Activated CD8-positive, alpha-beta memory T cell treated with anti-CD3 and anti-CD28 coated beads, Interleukin-2, amount 10 ng/mL, durations not matched to agents 7 days and 5 days (primary cell): ENCODE results near the gene CORO2A. TPM values are rescaled to one million over a fixed set of nuclear protein-coding genes. Genes with fewer than 3 reads are reported as not detected.
"Not testable (repeated sequence)": the region's sequence is repeated elsewhere in the genome, so short reads cannot be mapped to it uniquely, and the experiment has no call there.

Experiments
- ATAC-seq: fragments of 150-1000 bp; cut with Tn5 transposase; one replicate; pipeline ENCODE4 v1.10.0; 2021; ENCODE audit warnings: moderate library complexity
- CTCF ChIA-PET: fragments of 350-600 bp; sonication (Branson Sonifier 250); formaldehyde crosslinking; loops from one replicate; lab custom pipeline; 2021; ENCODE audit warnings: antibody characterized with exemption; lab: Charles Lee
- DNase-seq: peaks from one replicate; pipeline ENCODE4 v3.0.0-alpha.2; 2020
- H3K27ac Mint-ChIP-seq: one replicate; pipeline ENCODE4 v1.8.0; 2021; ENCODE audit warnings: mild to moderate bottlenecking, mixed read lengths
- H3K27me3 Mint-ChIP-seq: one replicate; pipeline ENCODE4 v1.8.0; 2021; ENCODE audit warnings: mixed read lengths
- H3K36me3 Mint-ChIP-seq: one replicate; pipeline ENCODE4 v1.8.0; 2021; ENCODE audit warnings: mild to moderate bottlenecking, mixed read lengths
- H3K4me1 Mint-ChIP-seq: one replicate; pipeline ENCODE4 v1.8.0; 2021; ENCODE audit warnings: mixed read lengths
- H3K4me3 Mint-ChIP-seq: one replicate; pipeline ENCODE4 v1.8.0; 2021; ENCODE audit warnings: mild to moderate bottlenecking, moderate library complexity, mixed read lengths
- H3K9me3 Mint-ChIP-seq: one replicate; pipeline ENCODE4 v1.8.0; 2022; ENCODE audit warnings: low read depth, mixed read lengths
- total RNA-seq, 2 experiments: library from RNA; stranded (reverse); gene quantifications; one replicate each; pipeline ENCODE4 v1.2.3, GENCODE V29; 2021

Gene CORO2A
- total RNA-seq, 2 experiments from 2014 or later, result 6.2 to 11.5 TPM

DNA sequence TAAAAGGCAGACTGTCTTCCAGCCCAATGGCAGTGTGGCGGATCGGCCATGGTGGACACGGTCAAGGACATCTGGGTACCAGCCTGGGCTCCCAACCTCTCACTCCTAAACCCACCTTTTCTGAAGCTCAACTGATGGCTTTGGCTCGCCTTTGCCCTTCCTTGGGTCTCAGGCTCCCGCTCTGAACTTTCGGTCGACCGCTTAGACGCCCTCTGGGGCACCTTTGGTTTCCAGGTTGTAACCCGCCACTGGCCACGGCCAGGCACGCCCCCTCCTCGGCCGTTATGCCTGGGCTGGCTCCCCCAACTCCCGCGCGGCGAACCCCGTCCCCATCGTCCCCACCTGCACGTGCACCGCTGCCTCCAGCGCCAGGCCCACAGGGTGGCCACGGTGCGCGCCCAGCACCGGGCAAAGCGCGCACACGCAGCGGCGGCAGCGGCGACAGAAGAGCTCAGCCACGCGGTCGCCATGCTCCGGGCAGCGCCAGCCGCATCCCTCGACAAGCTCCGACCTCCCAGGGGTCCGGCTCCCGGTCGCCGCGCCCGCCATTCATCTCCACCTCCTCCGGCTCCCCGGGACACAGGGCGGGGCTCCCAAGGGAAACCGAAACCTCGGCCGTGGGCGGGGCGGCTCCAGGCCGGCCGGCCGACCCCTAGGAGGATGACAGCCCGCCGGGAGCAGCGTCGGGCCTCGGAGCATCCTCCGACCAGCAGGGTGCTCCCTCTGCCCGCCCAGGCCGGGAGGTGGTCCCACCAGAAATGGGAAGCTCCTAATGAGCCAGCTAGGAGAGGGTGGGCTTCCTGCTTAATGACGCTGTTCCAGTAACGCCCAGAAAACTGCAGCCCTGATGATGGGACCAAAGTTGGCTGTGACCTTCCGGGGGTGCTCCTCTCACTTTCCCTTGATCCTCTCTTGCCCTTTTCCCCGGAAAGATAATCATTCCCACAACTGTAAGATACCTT lies 73.5 kb downstream of the CORO2A start, which contains the start of gene TRIM14:
TRIM14 (minus strand) TSS at position 583 of the 962 bp plus-strand sequence; CDS start at position 549, 34 bp downstream.
- no peaks in the 10 kb centered on the region for H3K9me3 Mint-ChIP-seq
- ATAC-seq, result peak; percentile 82
- peak within 1 kb of the TSS; percentile 82 for H3K4me3 Mint-ChIP-seq
- peak; percentile 82 for DNase-seq
- H3K27me3 Mint-ChIP-seq, result no peaks in the 10 kb centered on the region
- H3K4me1 Mint-ChIP-seq, result peaks cover 45% of the 10 kb centered on the region
- CTCF ChIA-PET, result interaction anchor here (0.6 to 5.2 kb wide), 27 partner anchors 10 to 675 kb away, joined by 3 to 49 read pairs (median 5); partner anchors contain the start of genes CORO2A and TBC1D2
- peaks cover 17% of the 10 kb centered on the region for H3K36me3 Mint-ChIP-seq
- peak within 1 kb of the TSS; percentile 91 for H3K27ac Mint-ChIP-seq

DNA sequence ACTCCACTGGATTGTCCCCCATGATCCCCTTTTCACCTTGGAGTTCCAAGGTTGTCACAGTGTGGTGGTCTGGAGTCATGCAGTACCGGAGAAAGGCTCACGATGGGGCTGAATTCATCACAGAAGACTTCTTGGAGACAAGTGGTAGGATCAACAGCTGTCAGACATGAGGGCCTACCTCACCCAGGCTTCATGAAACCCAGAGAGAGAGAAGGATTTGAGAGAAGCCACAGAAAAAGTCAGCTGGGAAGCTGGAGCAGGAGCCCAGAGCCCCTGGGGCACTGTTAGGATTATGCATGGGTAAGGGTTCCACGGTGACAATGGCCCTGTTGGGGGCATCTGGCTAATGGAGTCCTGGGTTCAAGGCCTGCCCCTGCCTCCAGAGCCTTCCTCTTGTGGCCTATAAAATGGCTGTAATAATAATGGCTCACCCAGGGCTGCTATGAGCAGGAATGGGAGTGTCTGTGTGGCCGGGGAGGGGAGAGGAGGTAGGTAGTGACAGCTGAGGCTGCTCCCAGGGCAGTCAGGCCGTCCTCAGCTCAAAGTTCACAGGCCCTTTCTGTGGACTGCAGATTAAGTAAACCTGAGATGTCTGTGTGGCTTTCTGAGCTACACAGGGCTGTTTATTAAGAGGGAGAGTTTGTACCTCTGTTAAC lies 74.3 kb downstream of the CORO2A start:
- peaks cover 17% of the 10 kb centered on the region for H3K36me3 Mint-ChIP-seq
- peak overlapping the region; percentile 91 for H3K27ac Mint-ChIP-seq
- CTCF ChIA-PET, result interaction anchor here (0.6 to 5.2 kb wide), 23 partner anchors 9 to 676 kb away, joined by 3 to 49 read pairs (median 8); partner anchors contain the start of genes CORO2A and TBC1D2
- H3K4me1 Mint-ChIP-seq, result peaks cover 50% of the 10 kb centered on the region
- H3K9me3 Mint-ChIP-seq, result no peaks in the 10 kb centered on the region
- ATAC-seq, result peak; percentile 74
- H3K4me3 Mint-ChIP-seq, result peak overlapping the region; percentile 82
- H3K27me3 Mint-ChIP-seq, result no peaks in the 10 kb centered on the region
- DNase-seq, result peak; percentile 83

DNA sequence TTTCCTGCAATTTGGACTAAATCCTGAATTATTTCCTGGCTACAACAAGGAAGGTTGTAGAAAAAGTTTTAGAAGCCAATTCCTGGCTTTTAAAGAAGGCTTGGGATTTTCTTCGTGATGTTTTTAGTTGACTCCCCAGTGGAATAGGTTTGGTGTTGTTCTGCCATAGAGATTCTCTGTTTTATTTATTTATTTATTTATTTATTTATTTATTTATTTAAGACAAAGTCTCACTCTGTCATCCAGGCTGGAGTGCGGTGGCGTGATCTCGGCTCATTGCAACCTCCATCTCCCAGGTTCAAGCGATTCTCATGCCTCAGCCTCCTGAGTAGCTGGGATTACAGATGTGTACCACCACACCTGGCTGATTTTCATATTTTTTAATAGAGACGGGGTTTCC lies 75.3 kb downstream of the CORO2A start:
- not testable (repeated sequence) for H3K9me3 Mint-ChIP-seq

DNA sequence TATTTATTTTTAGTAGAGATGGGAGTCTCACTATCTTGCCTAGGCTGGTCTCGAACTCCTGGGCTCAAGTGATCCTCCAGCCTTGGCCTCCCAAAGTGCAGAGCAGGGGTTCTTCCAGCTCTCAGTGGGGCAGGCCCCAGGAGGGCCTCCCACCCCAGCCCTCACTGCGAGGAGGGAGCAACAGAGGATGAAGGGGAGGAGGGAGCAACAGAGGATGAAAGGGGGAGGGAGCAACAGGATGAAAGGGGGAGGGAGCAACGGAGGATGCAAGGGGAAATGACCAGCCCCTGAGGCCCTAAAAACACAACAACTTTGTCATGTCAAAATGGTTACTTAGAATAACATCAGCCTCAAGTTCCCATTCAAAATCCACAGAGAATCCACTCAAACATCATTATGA lies 83.4 kb downstream of the CORO2A start:
- H3K9me3 Mint-ChIP-seq, result no peaks in the 10 kb centered on the region
- H3K27me3 Mint-ChIP-seq, result no peaks in the 10 kb centered on the region
- peak overlapping the region; percentile 12 for H3K4me3 Mint-ChIP-seq
- DNase-seq, result no peak
- H3K36me3 Mint-ChIP-seq, result peaks cover 69% of the 10 kb centered on the region
- peak overlapping the region; percentile 90 for H3K27ac Mint-ChIP-seq
- H3K4me1 Mint-ChIP-seq, result peaks cover 81% of the 10 kb centered on the region
- peak; percentile 20 for ATAC-seq
- CTCF ChIA-PET, result interaction anchor here (0.7 to 4.7 kb wide), 8 partner anchors 9 to 187 kb away, joined by 3 to 41 read pairs (median 6); partner anchors contain the start of genes NANS, TBC1D2 and TRIM14

More for the DNA sequence above, 75.3 kb downstream of the CORO2A start:
- Mint-ChIP-seq H3K27ac (peak overlapping the region; percentile 43), H3K36me3 (peaks cover 21% of the 10 kb centered on the region), H3K4me3 (peak overlapping the region; percentile 36), H3K4me1 (peaks cover 53% of the 10 kb centered on the region)
- DNase-seq, ATAC-seq, H3K27me3 Mint-ChIP-seq: not testable (repeated sequence)
- CTCF ChIA-PET, result interaction anchor here (0.6 to 5.2 kb wide), 9 partner anchors 8 to 1988 kb away, joined by 4 to 49 read pairs (median 22); partner anchors contain the start of genes CORO2A and TBC1D2

DNA sequence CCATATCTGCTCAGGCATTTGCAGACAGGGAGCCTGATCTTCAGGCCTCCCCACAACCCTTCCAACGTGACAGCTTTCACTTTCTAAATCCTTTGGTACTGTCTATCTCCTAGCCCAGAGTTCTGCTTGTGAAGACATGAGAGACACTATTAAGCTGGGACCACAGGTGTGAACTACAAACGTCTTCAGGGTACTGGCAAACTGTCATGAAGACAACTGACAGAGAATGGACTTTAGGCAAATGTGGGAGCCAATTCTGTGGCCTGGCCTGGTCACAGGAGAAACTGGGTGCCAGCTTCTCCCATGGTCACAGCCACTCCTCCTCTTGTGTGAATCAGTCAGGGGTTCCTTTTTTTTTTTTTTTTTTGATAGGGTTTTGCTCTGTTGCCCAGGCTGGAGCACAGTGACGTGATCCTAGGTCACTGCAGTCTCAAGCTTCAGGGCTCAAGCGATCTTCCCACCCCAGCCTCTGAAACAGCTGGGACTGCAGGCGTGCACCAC lies 83.9 kb downstream of the CORO2A start:
- Mint-ChIP-seq H3K27me3 (no peaks in the 10 kb centered on the region), H3K36me3 (peaks cover 72% of the 10 kb centered on the region), H3K4me3 (peak overlapping the region; percentile 39), H3K9me3 (no peaks in the 10 kb centered on the region), H3K27ac (peak overlapping the region; percentile 90), H3K4me1 (peaks cover 83% of the 10 kb centered on the region)
- ATAC-seq, result peak; percentile 83
- peak; percentile 61 for DNase-seq
- CTCF ChIA-PET, result interaction anchor here (0.7 to 4.7 kb wide), 6 partner anchors 10 to 188 kb away, joined by 3 to 41 read pairs (median 4); partner anchors contain the start of gene TRIM14

DNA sequence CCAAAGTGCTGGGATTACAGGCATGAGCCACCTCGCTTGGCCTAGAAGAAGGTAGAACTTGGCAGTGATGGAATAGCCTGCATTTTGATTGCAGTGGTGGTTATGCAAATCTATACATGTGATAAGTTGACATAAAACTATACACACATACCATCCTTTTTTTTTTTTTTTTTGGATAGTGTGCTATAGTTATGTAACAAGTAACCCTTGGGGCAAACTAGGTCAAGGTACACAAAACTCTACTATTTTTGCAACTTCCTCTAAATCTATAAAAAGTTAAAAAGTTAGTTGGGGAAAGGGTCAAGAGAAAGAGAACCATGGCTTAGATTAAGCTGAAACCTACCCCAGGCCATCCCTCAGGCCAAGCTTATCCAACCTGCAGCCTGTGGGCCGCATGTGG lies 84.5 kb downstream of the CORO2A start:
- no peaks in the 10 kb centered on the region for H3K27me3 Mint-ChIP-seq
- no peak overlapping the region for H3K4me3 Mint-ChIP-seq
- CTCF ChIA-PET, result interaction anchor here (0.7 to 4.7 kb wide), 5 partner anchors 10 to 187 kb away, joined by 3 to 41 read pairs (median 3); partner anchors contain the start of gene TRIM14
- H3K9me3 Mint-ChIP-seq, result no peaks in the 10 kb centered on the region
- peaks cover 75% of the 10 kb centered on the region for H3K36me3 Mint-ChIP-seq
- H3K4me1 Mint-ChIP-seq, result peaks cover 81% of the 10 kb centered on the region
- peak overlapping the region; percentile 90 for H3K27ac Mint-ChIP-seq
- DNase-seq (no peak), ATAC-seq (no peak)

DNA sequence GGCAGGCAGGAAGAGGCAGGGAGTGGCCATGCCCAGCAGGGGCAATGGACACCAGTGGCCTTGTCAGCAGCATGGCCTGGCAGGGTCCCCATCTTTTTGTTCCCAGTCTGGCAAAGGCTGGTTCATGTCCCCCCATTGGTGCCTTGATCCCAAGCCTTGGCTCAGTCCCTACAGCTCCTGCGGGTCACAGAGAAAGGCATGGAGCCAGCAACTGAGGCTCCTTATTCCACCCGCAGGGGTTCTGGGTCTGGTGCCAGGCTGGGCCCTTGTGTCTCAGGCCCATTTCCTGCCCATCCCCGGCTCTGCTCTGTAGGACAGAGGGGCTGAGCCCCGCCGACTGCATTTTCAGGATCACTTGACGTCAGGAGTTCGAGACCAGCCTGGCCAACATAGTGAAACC lies 87.4 kb downstream of the CORO2A start:
- no peak for DNase-seq
- Mint-ChIP-seq H3K36me3 (peaks cover 68% of the 10 kb centered on the region), H3K4me3 (no peak overlapping the region), H3K4me1 (peaks cover 91% of the 10 kb centered on the region), H3K9me3 (no peaks in the 10 kb centered on the region), H3K27me3 (no peaks in the 10 kb centered on the region), H3K27ac (peak overlapping the region; percentile 86)
- no peak for ATAC-seq
- CTCF ChIA-PET, result interaction anchor here (1.2 to 4.1 kb wide), 4 partner anchors 7 to 158 kb away, joined by 4 to 26 read pairs (median 6); partner anchors contain the start of genes ANP32B and TRIM14

DNA sequence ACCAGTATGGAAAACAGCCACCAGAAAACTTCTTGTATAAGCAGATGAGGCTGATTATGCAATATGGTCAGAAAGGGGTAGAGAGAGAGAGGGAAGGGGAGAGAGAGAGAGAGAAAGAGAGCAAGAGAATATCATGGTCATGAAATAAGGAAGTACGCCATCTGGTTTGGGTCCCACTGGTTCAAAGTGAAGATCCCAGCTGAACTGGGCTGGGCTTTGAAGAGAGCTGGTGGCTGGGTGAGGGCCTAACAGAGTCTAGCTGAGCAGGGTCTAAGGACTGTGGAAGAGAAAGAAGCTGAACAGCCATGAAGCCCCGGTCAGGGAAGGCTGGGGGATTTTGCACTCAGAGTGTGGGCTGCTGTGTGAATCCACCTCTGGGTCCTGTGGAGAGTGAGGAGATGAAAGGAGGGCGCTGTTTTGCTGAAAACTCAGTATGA lies 88.0 kb downstream of the CORO2A start:
- CTCF ChIA-PET, result interaction anchor here (0.7 to 4.1 kb wide), 5 partner anchors 8 to 152 kb away, joined by 3 to 26 read pairs (median 6); partner anchors contain the start of genes ANP32B and TRIM14
- Mint-ChIP-seq H3K27ac (peak overlapping the region; percentile 86), H3K36me3 (peaks cover 68% of the 10 kb centered on the region), H3K27me3 (no peaks in the 10 kb centered on the region), H3K9me3 (no peaks in the 10 kb centered on the region), H3K4me3 (peak overlapping the region; percentile 30), H3K4me1 (peaks cover 91% of the 10 kb centered on the region)
- no peak for ATAC-seq
- DNase-seq, result no peak

DNA sequence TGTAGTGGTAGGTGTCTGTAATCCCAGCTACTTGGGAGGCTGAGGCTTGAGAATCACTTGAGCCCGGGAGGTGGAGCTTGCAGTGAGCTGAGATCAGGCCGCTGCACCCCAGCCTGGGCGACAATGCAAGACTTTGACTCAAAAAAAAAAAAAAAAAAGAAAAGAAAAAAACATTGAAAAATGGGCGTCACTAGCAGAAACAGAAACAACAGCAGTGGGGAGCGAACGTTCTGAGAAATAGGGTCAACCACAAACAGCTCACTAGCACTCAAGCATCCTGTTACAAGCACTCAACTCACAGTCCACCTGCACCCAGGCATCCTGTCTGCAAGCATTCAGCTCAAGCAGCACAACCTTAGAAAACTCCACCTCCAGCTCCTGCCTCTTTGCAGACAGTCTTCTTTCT lies 90.6 kb downstream of the CORO2A start:
- DNase-seq, result peak; percentile 94
- peak; percentile 98 for ATAC-seq
- H3K27me3 Mint-ChIP-seq, result no peaks in the 10 kb centered on the region
- no peaks in the 10 kb centered on the region for H3K9me3 Mint-ChIP-seq
- H3K36me3 Mint-ChIP-seq, result peaks cover 66% of the 10 kb centered on the region
- peak overlapping the region; percentile 99 for H3K27ac Mint-ChIP-seq
- CTCF ChIA-PET, result interaction anchor here (0.6 to 2.1 kb wide), 9 partner anchors 9 to 1148 kb away, joined by 3 to 22 read pairs (median 6); partner anchors contain the start of genes TBC1D2, TRIM14 and TRMO
- peak overlapping the region; percentile 77 for H3K4me3 Mint-ChIP-seq
- H3K4me1 Mint-ChIP-seq, result peaks cover 88% of the 10 kb centered on the region

DNA sequence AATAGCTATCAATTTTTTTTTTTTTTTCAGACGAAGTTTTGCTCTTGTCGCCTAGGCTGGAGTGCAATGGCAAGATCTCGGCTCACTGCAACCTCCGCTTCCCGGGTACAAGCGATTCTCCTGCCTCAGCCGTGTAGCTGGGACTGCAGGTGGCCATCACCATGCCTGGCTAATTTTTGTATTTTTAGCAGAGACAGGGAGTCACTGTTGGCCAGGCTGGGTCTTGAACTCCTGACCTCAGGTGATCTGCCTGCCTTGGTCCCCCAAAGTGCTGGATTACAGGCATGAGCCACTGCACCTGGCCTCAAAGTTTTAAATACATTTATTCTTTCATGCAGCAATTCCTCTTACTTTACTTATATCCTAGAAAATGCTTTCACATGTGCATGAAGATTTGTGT lies 91.0 kb downstream of the CORO2A start:
- H3K4me3 Mint-ChIP-seq, result peak overlapping the region; percentile 77
- H3K36me3 Mint-ChIP-seq, result peaks cover 65% of the 10 kb centered on the region
- peaks cover 85% of the 10 kb centered on the region for H3K4me1 Mint-ChIP-seq
- CTCF ChIA-PET, result interaction anchor here (0.7 to 2.1 kb wide), 9 partner anchors 9 to 963 kb away, joined by 3 to 22 read pairs (median 6); partner anchors contain the start of genes TBC1D2, TRIM14 and TRMO
- no peaks in the 10 kb centered on the region for H3K9me3 Mint-ChIP-seq
- no peaks in the 10 kb centered on the region for H3K27me3 Mint-ChIP-seq
- H3K27ac Mint-ChIP-seq, result peak overlapping the region; percentile 99
- ATAC-seq, result peak; percentile 2
- no peak for DNase-seq

DNA sequence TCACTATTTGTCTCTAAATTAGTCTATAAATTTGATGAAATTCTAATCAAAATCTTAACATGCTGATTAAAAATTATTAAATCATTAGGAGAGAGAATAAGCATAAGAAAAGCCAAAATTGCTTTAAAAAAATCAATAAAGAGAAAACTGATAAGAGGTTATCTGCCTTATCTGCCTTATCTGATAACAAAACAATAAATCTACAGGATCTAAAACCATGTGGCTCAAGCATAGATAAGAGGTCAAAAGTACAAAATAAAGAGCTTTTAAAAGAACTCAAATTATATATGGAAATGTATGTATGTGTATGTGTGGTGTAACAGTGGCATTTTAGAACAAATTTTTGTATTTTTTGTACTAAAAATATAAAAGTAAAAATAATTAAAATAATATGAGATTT lies 92.0 kb downstream of the CORO2A start:
- CTCF ChIA-PET, result interaction anchor here (0.9 to 2.1 kb wide), 6 partner anchors 13 to 156 kb away, joined by 3 to 22 read pairs (median 4); partner anchors contain the start of genes CORO2A, TBC1D2 and TRIM14
- H3K9me3 Mint-ChIP-seq, result no peaks in the 10 kb centered on the region
- DNase-seq (no peak), ATAC-seq (no peak)
- peak overlapping the region; percentile 28 for H3K4me3 Mint-ChIP-seq
- H3K4me1 Mint-ChIP-seq, result peaks cover 76% of the 10 kb centered on the region
- no peaks in the 10 kb centered on the region for H3K27me3 Mint-ChIP-seq
- peaks cover 65% of the 10 kb centered on the region for H3K36me3 Mint-ChIP-seq
- H3K27ac Mint-ChIP-seq, result peak overlapping the region; percentile 99

DNA sequence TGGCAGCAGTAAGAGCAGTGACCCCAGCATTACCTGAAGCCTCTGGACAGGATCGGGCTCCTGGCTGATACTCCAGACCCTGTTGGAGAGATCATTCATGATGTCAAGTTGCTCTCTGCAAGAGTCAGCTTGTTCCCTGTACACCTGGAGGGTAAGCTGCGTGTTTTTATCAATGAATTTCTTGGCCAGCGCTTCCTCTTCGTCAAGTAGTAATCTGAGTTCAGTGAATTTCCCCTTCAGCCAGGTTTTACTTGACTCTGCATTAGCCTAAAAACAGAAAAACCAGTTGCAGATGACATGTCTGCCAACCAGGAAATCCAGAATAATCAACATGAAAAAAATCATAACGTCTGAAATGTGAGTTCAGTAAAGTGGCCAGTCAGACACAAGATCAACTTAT lies 92.5 kb downstream of the CORO2A start:
- no peak for DNase-seq
- peaks cover 66% of the 10 kb centered on the region for H3K36me3 Mint-ChIP-seq
- H3K9me3 Mint-ChIP-seq, result no peaks in the 10 kb centered on the region
- peaks cover 70% of the 10 kb centered on the region for H3K4me1 Mint-ChIP-seq
- peak overlapping the region; percentile 28 for H3K4me3 Mint-ChIP-seq
- H3K27me3 Mint-ChIP-seq, result no peaks in the 10 kb centered on the region
- CTCF ChIA-PET, result interaction anchor here (1.2 to 1.3 kb wide), 3 partner anchors 14 to 92 kb away, joined by 3 to 5 read pairs (median 4); partner anchors contain the start of gene CORO2A
- peak overlapping the region; percentile 99 for H3K27ac Mint-ChIP-seq
- ATAC-seq, result no peak
